Transverse colon (tissue), 4 donors: ENCODE data around the gene CNTF. TPM values are rescaled to one million over a fixed set of nuclear protein-coding genes. Genes with fewer than 3 reads are reported as not detected.
"Not testable (repeated sequence)": the region's sequence is repeated elsewhere in the genome, so short reads cannot be mapped to it uniquely, and the experiment has no call there.

ENCODE experiments used
- DNase-seq: peaks from one replicate; pipeline ENCODE4 v3.0.0-alpha.2; 2019
- H3K27ac ChIP-seq, 4 donors: fragments of 200-600 bp; sonication (generic); 2 replicates each; pipeline ENCODE4 v1.5.1; 2016 to 2018; ENCODE audit warnings: inconsistent platforms in 4 of 4
- H3K27me3 ChIP-seq: fragments of 200-600 bp; sonication (generic); 2 replicates; pipeline ENCODE4 v1.5.1; 2017; ENCODE audit warnings: inconsistent platforms
- H3K36me3 ChIP-seq, 4 donors: fragments of 200-600 bp; sonication (generic); 2 replicates each; pipeline ENCODE4 v1.5.1; 2017 to 2019; ENCODE audit warnings: inconsistent platforms in 4 of 4
- H3K4me1 ChIP-seq, 4 donors: fragments of 200-600 bp; sonication (generic); 2 replicates each; pipeline ENCODE4 v1.5.1; 2017 to 2020; ENCODE audit warnings: inconsistent platforms in 4 of 4
- H3K4me3 ChIP-seq, 4 donors: fragments of 200-600 bp; sonication (generic); 1 replicate in 1 of 4; 2 replicates in 3 of 4; pipeline versions ENCODE4 v1.5.1 to v1.6.1; 2017 to 2019; ENCODE audit warnings: inconsistent platforms in 4 of 4
- H3K9me3 ChIP-seq, 2 donors: fragments of 200-600 bp; sonication (generic); 2 replicates each; pipeline ENCODE4 v1.5.1; 2017 to 2019; ENCODE audit warnings: inconsistent platforms in 2 of 2
- EP300 ChIP-seq: sonication (generic); formaldehyde crosslinking; IDR thresholded peaks from one replicate; pipeline ENCODE4 v1.6.1; 2017; ENCODE audit warnings: antibody characterized with exemption, low read depth
- POLR2A ChIP-seq: fragments of 450-650 bp; IDR thresholded peaks from one replicate; pipeline ENCODE4 v1.6.1; 2016; ENCODE audit warnings: antibody characterized with exemption, mild to moderate bottlenecking, moderate library complexity
- POLR2AphosphoS5 ChIP-seq, 3 donors: sonication (generic); formaldehyde crosslinking; IDR thresholded peaks; one replicate each; pipeline ENCODE4 v1.6.1; 2016; ENCODE audit warnings: antibody characterized with exemption in 3 of 3
- WGBS, 2 donors: methylation state at CpG; one replicate each; pipeline ENCODE4 v1.1.5; 2018; ENCODE audit warnings: low coverage in 1 of 2; 5-methylcytosine and 5-hydroxymethylcytosine counted together
- in situ Hi-C, 4 donors: fragments of 200-750 bp; cut with MboI; loops; one replicate each; pipeline versions ENCODE4 v1.15.0 to v1.15.1; 2017; ENCODE audit warnings: low sequenced_read_pairs in 3 of 4, low pct_ligation_motif_present in 1 of 4, low pct_unique_long_range_greater_than_20kb in 1 of 4
- intact Hi-C: fragments of 100-400 bp; cut with DNase I; formaldehyde crosslinking; loops from one replicate; pipeline ENCODE4 v1.15.1; 2023; ENCODE audit warnings: low total_unique reads
- total RNA-seq, 4 donors: library from RNA; depleted of rRNA; stranded (reverse); fragments of >200 nt; gene quantifications; one replicate each; pipeline ENCODE4 v1.1.0, GENCODE V29; 2016
- TF ChIP-seq, protein P1 (sequence below), 5 experiments: fragments of 200-600 bp in 3 of 5; fragments of 450-650 bp in 2 of 5; sonication (generic) in 3 of 5; IDR thresholded peaks; 1 replicate in 2 of 5; 2 replicates in 3 of 5; pipeline ENCODE4 v1.5.1; 2016 to 2017; ENCODE audit warnings: antibody characterized with exemption in 5 of 5, inconsistent platforms in 3 of 5, mild to moderate bottlenecking in 2 of 5, moderate library complexity in 1 of 5

CNTF gene, protein sequence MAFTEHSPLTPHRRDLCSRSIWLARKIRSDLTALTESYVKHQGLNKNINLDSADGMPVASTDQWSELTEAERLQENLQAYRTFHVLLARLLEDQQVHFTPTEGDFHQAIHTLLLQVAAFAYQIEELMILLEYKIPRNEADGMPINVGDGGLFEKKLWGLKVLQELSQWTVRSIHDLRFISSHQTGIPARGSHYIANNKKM
- 1 to 10 TPM in 3 of 4 donors, not detected in 1; 1.1 to 2.1 (median 1.5) TPM for total RNA-seq

DNA sequence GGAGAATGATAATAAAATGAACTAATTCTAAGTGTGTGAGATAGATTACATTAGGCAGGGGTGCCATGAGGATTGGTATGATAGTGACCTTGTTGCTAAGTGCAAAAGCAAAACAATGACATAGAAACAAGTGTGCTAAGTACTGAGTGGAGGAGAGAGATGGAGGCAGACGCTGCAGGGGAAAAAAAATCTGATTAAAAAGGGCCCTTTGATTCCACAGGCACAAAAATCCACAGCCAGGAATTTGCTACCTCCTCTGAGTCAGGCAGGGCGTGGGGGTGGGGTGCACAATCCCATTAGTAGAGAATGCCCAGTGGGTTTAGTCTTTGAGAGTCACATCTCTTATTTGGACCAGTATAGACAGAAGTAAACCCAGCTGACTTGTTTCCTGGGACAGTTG is at the start of gene CNTF:
TSS of gene CNTF (plus strand) at position 322 of the 400 bp plus-strand sequence. CDS start 88 bp downstream, outside the sequence.
- Histone ChIP-seq H3K36me3 (peaks cover 0 to 59% (median 26%) of the 10 kb centered on the region in 4 donors), H3K4me1 (peaks cover 0 to 4% (median 0%) of the 10 kb centered on the region in 4 donors), H3K9me3 (no peaks in the 10 kb centered on the region), H3K4me3 (no peak within 1 kb of the TSS), H3K27ac (no peak within 1 kb of the TSS), H3K27me3 (no peaks in the 10 kb centered on the region)
- in situ Hi-C loops (no loop called here), intact Hi-C loops (no loop called here)
- no peak for DNase-seq
- TF ChIP-seq EP300 (no peak), POLR2A (no peak), POLR2AphosphoS5 (IDR thresholded peaks at IDR 0.05) (no peak)
- TF ChIP-seq, protein P1, sequence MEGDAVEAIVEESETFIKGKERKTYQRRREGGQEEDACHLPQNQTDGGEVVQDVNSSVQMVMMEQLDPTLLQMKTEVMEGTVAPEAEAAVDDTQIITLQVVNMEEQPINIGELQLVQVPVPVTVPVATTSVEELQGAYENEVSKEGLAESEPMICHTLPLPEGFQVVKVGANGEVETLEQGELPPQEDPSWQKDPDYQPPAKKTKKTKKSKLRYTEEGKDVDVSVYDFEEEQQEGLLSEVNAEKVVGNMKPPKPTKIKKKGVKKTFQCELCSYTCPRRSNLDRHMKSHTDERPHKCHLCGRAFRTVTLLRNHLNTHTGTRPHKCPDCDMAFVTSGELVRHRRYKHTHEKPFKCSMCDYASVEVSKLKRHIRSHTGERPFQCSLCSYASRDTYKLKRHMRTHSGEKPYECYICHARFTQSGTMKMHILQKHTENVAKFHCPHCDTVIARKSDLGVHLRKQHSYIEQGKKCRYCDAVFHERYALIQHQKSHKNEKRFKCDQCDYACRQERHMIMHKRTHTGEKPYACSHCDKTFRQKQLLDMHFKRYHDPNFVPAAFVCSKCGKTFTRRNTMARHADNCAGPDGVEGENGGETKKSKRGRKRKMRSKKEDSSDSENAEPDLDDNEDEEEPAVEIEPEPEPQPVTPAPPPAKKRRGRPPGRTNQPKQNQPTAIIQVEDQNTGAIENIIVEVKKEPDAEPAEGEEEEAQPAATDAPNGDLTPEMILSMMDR (IDR thresholded peaks at IDR 0.05) = no peak
- WGBS, 2 donors = 68 to 73% methylated on average over 1 to 2 of the region's 2 CpGs

DNA sequence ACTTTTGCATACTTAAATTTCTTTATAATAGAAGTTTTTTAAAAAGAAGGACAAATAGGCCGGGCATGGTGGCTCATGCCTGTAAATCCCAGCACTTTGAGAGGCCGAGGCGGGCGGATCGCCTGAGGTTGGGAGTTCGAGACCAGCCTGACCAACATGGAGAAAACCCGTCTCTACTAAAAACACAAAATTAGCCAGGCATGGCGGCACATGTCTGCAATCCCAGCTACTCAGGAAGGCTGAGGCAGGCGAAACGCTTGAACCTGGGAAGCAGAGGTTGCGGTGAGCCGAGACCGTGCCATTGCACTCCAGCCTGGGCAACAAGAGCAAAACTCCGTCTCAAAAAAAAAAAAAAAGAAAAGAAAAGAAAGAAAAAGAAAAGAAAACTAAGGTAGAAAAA is 49.6 kb upstream of the CNTF start:
- Histone ChIP-seq H3K4me1 (peaks cover 7 to 50% (median 26%) of the 10 kb centered on the region in 4 donors), H3K27ac (peak overlapping the region; percentile 100), H3K4me3 (peak overlapping the region in 1 of 4 donors; percentile 18), H3K36me3 (peaks cover 0 to 21% (median 5%) of the 10 kb centered on the region in 4 donors)
- in situ Hi-C loops = loop anchor here in 1 of 4 donors (10.0 kb wide), 1 partner anchor 572 kb away; the partner anchor contains the start of gene FAM111A
- WGBS, 2 donors = 81 to 94% methylated on average over 7 to 14 of the region's 14 CpGs
- intact Hi-C loops, DNase-seq, H3K9me3 ChIP-seq, H3K27me3 ChIP-seq: not testable (repeated sequence)

DNA sequence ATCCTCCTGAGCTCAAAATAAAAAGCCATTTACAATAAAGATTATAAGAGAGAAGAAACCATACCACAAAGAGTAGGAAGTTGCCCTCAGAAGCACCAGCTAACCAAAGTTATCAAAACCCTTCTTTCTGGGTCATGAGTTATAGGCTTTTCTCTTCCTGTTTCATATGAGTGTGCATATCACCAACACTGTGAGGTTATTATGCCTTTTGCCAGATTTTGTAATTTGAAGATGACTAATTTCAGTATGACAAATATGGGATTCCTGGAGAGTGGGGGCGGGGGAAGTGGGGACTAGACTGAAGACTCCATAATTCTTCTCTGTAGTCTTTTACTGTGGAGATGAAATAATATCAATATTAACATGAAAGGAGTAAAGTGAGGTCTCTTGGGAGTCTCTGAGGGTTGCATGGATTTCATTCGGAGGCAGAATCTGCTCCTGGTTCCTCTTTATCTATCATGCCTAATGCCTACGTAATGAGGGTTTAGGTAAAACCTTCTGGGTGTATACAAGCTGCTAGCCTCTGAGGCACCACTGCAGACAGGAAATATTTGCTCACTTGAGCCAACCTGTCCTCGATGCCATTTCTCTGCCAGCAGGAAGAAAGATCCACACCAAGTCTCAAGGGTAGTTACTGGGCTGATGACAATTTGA is 48.9 kb upstream of the CNTF start:
- TF ChIP-seq POLR2A (no peak), POLR2AphosphoS5 (IDR thresholded peaks at IDR 0.05) (no peak), EP300 (no peak)
- TF ChIP-seq, protein P1 (IDR thresholded peaks at IDR 0.05) = no peak
- DNase-seq = no peak
- in situ Hi-C loops (loop anchor here in 1 of 4 donors (10.0 kb wide), 1 partner anchor 571 kb away; the partner anchor contains the start of gene FAM111A), intact Hi-C loops (no loop called here)
- no peaks in the 10 kb centered on the region for H3K27me3 ChIP-seq
- peaks cover 7 to 50% (median 26%) of the 10 kb centered on the region in 4 donors for H3K4me1 ChIP-seq
- peak overlapping the region; percentile 100 for H3K27ac ChIP-seq
- H3K36me3 ChIP-seq = peaks cover 0 to 19% (median 5%) of the 10 kb centered on the region in 4 donors
- H3K9me3 ChIP-seq = no peaks in the 10 kb centered on the region
- 43 to 50% methylated on average over 2 to 4 of the region's 4 CpGs for WGBS, 2 donors
- H3K4me3 ChIP-seq = peak overlapping the region in 1 of 4 donors; percentile 7

DNA sequence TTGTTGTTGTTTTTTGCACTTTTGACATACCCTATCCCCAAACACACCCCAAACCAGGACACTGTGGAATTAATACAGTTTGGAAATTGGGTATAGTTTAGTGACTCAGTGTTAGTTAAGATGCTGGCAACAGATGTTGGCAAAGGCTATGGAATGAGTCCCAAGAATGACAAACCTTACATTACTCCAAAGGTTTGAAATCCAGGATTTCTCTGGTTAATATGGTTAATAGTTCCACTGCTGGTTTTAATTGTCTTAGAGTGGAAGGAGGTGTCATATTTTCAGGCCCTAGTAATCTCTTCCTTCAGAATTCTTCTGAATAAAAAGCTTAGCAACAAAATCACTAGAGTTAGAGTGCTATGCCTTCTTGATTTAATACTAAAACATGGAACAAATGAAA is 47.6 kb upstream of the CNTF start:
- TF ChIP-seq EP300 = no peak
- TF ChIP-seq, protein P1 (IDR thresholded peaks at IDR 0.05) = no peak
- no peak for TF ChIP-seq POLR2AphosphoS5 (IDR thresholded peaks at IDR 0.05)
- no peak for TF ChIP-seq POLR2A
- intact Hi-C loops (no loop called here), in situ Hi-C loops (loop anchor here in 1 of 4 donors (10.0 kb wide), 1 partner anchor 570 kb away; the partner anchor contains the start of gene FAM111A)
- H3K27ac ChIP-seq = peak overlapping the region; percentile 100
- H3K4me3 ChIP-seq = peak overlapping the region in 3 of 4 donors; percentile 6 to 28 (median 8)
- peaks cover 7 to 50% (median 26%) of the 10 kb centered on the region in 4 donors for H3K4me1 ChIP-seq
- H3K9me3 ChIP-seq = no peaks in the 10 kb centered on the region
- peaks cover 0 to 8% (median under 1%) of the 10 kb centered on the region in 4 donors for H3K36me3 ChIP-seq
- H3K27me3 ChIP-seq = no peaks in the 10 kb centered on the region
- DNase-seq = no peak
